Measurements from ENCODE around the gene KCNQ4. TPM values are rescaled to one million over a fixed set of nuclear protein-coding genes. Genes with fewer than 3 reads are reported as not detected.

KCNQ4 gene
- total RNA-seq, 3 donors from 2014 or later (not counting 1 experiment from before 2014, with no cell fraction given) = 0.14 to 0.45 (median 0.35) TPM

GRCh38 chr1:40764981-40765380 lies 18.6 kb upstream of the KCNQ4 start:
- Histone ChIP-seq H3K9me3 (ENCODE audit: control insufficient read depth, insufficient read depth, low read length) (no peaks in the 10 kb centered on the region), H3K27ac (ENCODE audit: low read length) (no peak overlapping the region), H3K36me3 (ENCODE audit: control insufficient read depth, insufficient read depth, low read length) (peaks cover 78% of the 10 kb centered on the region), H3K4me3 (ENCODE audit: low read length) (no peak overlapping the region), H3K4me1 (ENCODE audit: control insufficient read depth, insufficient read depth, low read length) (peaks cover 3% of the 10 kb centered on the region), H3K27me3 (ENCODE audit: control insufficient read depth, insufficient read depth, low read length) (no peaks in the 10 kb centered on the region)
- DNase-seq = no peak
- Mint-ChIP-seq H3K36me3 (no peaks in the 10 kb centered on the region), H3K4me1 (peaks cover 13 to 16% of the 10 kb centered on the region in 2 donors), H3K27ac (no peak overlapping the region), H3K9me3 (no peaks in the 10 kb centered on the region), H3K4me3 (no peak overlapping the region), H3K27me3 (ENCODE audit: low read depth in 2 of 2) (no peaks in the 10 kb centered on the region)
- ATAC-seq = no peak
- 72% methylated on average over 2 of the region's 2 CpGs for WGBS (ENCODE audit: insufficient coverage)
- intact Hi-C loops (cut with micrococcal nuclease) = no loop called here
- TF ChIP-seq CTCF (IDR thresholded peaks at IDR 0.05) = no peak

- DNase-seq (no peak), ATAC-seq (no peak)
- Histone ChIP-seq H3K27ac (ENCODE audit: low read length) (no peak overlapping the region), H3K9me3 (ENCODE audit: control insufficient read depth, insufficient read depth, low read length) (no peaks in the 10 kb centered on the region), H3K36me3 (ENCODE audit: control insufficient read depth, insufficient read depth, low read length) (peaks cover 80% of the 10 kb centered on the region), H3K4me1 (ENCODE audit: control insufficient read depth, insufficient read depth, low read length) (peaks cover 3% of the 10 kb centered on the region), H3K4me3 (ENCODE audit: low read length) (no peak overlapping the region), H3K27me3 (ENCODE audit: control insufficient read depth, insufficient read depth, low read length) (no peaks in the 10 kb centered on the region)
- Mint-ChIP-seq H3K27me3 (ENCODE audit: low read depth in 2 of 2) (no peaks in the 10 kb centered on the region), H3K4me3 (no peak overlapping the region), H3K4me1 (peaks cover 13 to 23% of the 10 kb centered on the region in 2 donors), H3K27ac (peak overlapping the region in 1 of 2 donors; percentile 33), H3K9me3 (no peaks in the 10 kb centered on the region), H3K36me3 (no peaks in the 10 kb centered on the region)
- TF ChIP-seq CTCF (IDR thresholded peaks at IDR 0.05) = no peak
- intact Hi-C loops (cut with micrococcal nuclease) = no loop called here
- 95% methylated on average over 2 of the region's 2 CpGs for WGBS (ENCODE audit: insufficient coverage)
Observed at GRCh38 chr1:40766017-40766416, 17.6 kb upstream of the KCNQ4 start.

GRCh38 chr1:40766560-40766959 lies 17.0 kb upstream of the KCNQ4 start:
- H3K27me3 ChIP-seq (ENCODE audit: control insufficient read depth, insufficient read depth, low read length) = no peaks in the 10 kb centered on the region
- peaks cover 13 to 23% of the 10 kb centered on the region in 2 donors for H3K4me1 Mint-ChIP-seq
- no peaks in the 10 kb centered on the region for H3K27me3 Mint-ChIP-seq (ENCODE audit: low read depth in 2 of 2)
- peaks cover 80% of the 10 kb centered on the region for H3K36me3 ChIP-seq (ENCODE audit: control insufficient read depth, insufficient read depth, low read length)
- no peak overlapping the region for H3K4me3 Mint-ChIP-seq
- no peak for DNase-seq
- peaks cover 3% of the 10 kb centered on the region for H3K4me1 ChIP-seq (ENCODE audit: control insufficient read depth, insufficient read depth, low read length)
- no peaks in the 10 kb centered on the region for H3K9me3 Mint-ChIP-seq
- no peaks in the 10 kb centered on the region for H3K9me3 ChIP-seq (ENCODE audit: control insufficient read depth, insufficient read depth, low read length)
- H3K27ac ChIP-seq (ENCODE audit: low read length) = no peak overlapping the region
- intact Hi-C loops (cut with micrococcal nuclease) = no loop called here
- 98% methylated on average over 4 of the region's 4 CpGs for WGBS (ENCODE audit: insufficient coverage)
- H3K27ac Mint-ChIP-seq = peak overlapping the region in 1 of 2 donors; percentile 33
- no peaks in the 10 kb centered on the region for H3K36me3 Mint-ChIP-seq
- TF ChIP-seq CTCF (IDR thresholded peaks at IDR 0.05) = no peak
- no peak for ATAC-seq
- H3K4me3 ChIP-seq (ENCODE audit: low read length) = no peak overlapping the region

Data from natural killer cell (primary cell).